OCI-LY1 (cell line): ENCODE measurements around the gene EREG.

Experiments
- H2AFZ ChIP-seq: fragments of 200-600 bp; sonication (generic), shearing (Covaris generic); 2 replicates; pipeline ENCODE4 v1.6.0; 2014; ENCODE audit warnings: antibody characterized with exemption, mild to moderate bottlenecking, low read length
- H3F3A ChIP-seq: fragments of 200-600 bp; sonication (generic), shearing (Covaris generic); 2 replicates; pipeline ENCODE4 v1.6.0; 2014; ENCODE audit warnings: mild to moderate bottlenecking, antibody characterized with exemption, low read length, moderate library complexity; ENCODE audit not compliant: insufficient read depth
- H3K27ac ChIP-seq: fragments of 200-600 bp; sonication (generic); 2 replicates; pipeline ENCODE4 v1.5.1; 2014; ENCODE audit warnings: low read length, mixed run types, mild to moderate bottlenecking, low read depth; ENCODE audit not compliant: poor library complexity, severe bottlenecking
- H3K27me3 ChIP-seq: fragments of 200-600 bp; sonication (generic); 2 replicates; pipeline ENCODE4 v1.6.0; 2014; ENCODE audit warnings: antibody characterized with exemption, mild to moderate bottlenecking, low read length, moderate library complexity; ENCODE audit not compliant: insufficient read depth
- H3K36me3 ChIP-seq: fragments of 200-600 bp; sonication (generic); 2 replicates; pipeline ENCODE4 v1.6.1; 2014; ENCODE audit warnings: mild to moderate bottlenecking, antibody characterized with exemption, low read length, moderate library complexity, mixed read lengths; ENCODE audit not compliant: insufficient read depth
- H3K4me1 ChIP-seq: fragments of 200-600 bp; sonication (generic); 2 replicates; pipeline ENCODE4 v1.5.1; 2014; ENCODE audit warnings: mild to moderate bottlenecking, low read length, moderate library complexity; ENCODE audit not compliant: insufficient read depth, severe bottlenecking
- H3K4me2 ChIP-seq: fragments of 200-600 bp; sonication (generic), shearing (Covaris generic); 2 replicates; pipeline ENCODE4 v1.6.1; 2014; ENCODE audit warnings: low read length
- H3K4me3 ChIP-seq: fragments of 200-600 bp; sonication (generic); 2 replicates; pipeline ENCODE4 v1.5.1; 2014; ENCODE audit warnings: low read length, low read depth, mild to moderate bottlenecking, mixed read lengths; ENCODE audit not compliant: poor library complexity, severe bottlenecking
- H3K79me2 ChIP-seq: fragments of 200-600 bp; shearing (Covaris generic); 2 replicates; pipeline ENCODE4 v1.6.1; 2016; ENCODE audit warnings: mixed run types, low read length, mixed read lengths; ENCODE audit not compliant: insufficient read depth
- H3K9ac ChIP-seq: fragments of 200-600 bp; sonication (generic), shearing (Covaris generic); 2 replicates; pipeline ENCODE4 v1.6.1; 2014; ENCODE audit warnings: mild to moderate bottlenecking, low read length, mixed read lengths
- H3K9me2 ChIP-seq: fragments of 200-600 bp; sonication (generic), shearing (Covaris generic); 2 replicates; pipeline ENCODE4 v1.6.1; 2014; ENCODE audit warnings: low read depth, mild to moderate bottlenecking, low read length, mixed read lengths
- H3K9me3 ChIP-seq: fragments of 200-600 bp; shearing (Covaris generic); 2 replicates; pipeline ENCODE4 v1.6.1; 2014; ENCODE audit warnings: low read length, mixed read lengths
- H4K20me1 ChIP-seq: fragments of 200-600 bp; sonication (generic), shearing (Covaris generic); 2 replicates; pipeline ENCODE4 v1.6.0; 2016; ENCODE audit warnings: mild to moderate bottlenecking, low read length; ENCODE audit not compliant: insufficient read depth
- CTCF ChIP-seq: fragments of 200-600 bp; sonication (generic), shearing (Covaris generic); IDR thresholded peaks from 2 replicates; pipeline ENCODE4 v1.5.1; 2017; ENCODE audit warnings: mild to moderate bottlenecking, antibody characterized with exemption, low read length, moderate library complexity, mixed read lengths
- EZH2 ChIP-seq: fragments of 200-600 bp; sonication (generic), shearing (Covaris generic); IDR thresholded peaks from 2 replicates; pipeline ENCODE4 v1.8.0; 2017; ENCODE audit warnings: borderline replicate concordance, mixed run types, mild to moderate bottlenecking, antibody characterized with exemption, low read length, moderate library complexity, mixed read lengths

Gene EREG

DNA sequence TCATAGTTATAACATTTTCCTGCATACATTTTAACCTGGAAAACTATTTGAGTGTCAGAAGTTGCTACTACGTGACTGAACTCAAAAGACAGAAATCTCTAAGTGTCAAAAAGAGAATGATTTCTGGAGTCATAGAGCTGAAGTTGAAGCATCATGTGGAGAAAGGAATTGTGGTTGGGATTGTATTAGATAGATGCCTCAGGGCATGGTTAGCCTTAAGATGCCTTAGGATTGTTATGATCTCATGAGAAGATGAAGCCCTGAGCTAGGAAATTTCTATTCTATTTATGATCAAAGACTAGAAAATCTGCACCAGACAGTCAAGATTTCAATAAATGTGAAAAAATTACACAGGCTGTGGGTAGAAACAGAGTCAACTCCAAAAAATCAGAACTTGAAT, 36.4 kb upstream of the EREG start:
- TF ChIP-seq CTCF (no peak), EZH2 (no peak)
- Histone ChIP-seq H3K4me2 (no peak overlapping the region), H3K27ac (no peak overlapping the region), H3K9me3 (no peaks in the 10 kb centered on the region), H2AFZ (no peak overlapping the region), H3K79me2 (no peaks in the 10 kb centered on the region), H4K20me1 (no peaks in the 10 kb centered on the region), H3F3A (no peaks in the 10 kb centered on the region), H3K9ac (no peak overlapping the region), H3K27me3 (no peaks in the 10 kb centered on the region), H3K4me1 (no peaks in the 10 kb centered on the region), H3K36me3 (no peaks in the 10 kb centered on the region), H3K9me2 (no peaks in the 10 kb centered on the region), H3K4me3 (no peak overlapping the region)

GRCh38 chr4:74329307-74329706, 35.6 kb upstream of the EREG start:
- Histone ChIP-seq H2AFZ (no peak overlapping the region), H3K9me2 (no peaks in the 10 kb centered on the region), H3K9me3 (no peaks in the 10 kb centered on the region), H3K4me2 (no peak overlapping the region), H3K27ac (no peak overlapping the region), H3K36me3 (no peaks in the 10 kb centered on the region), H3K4me3 (no peak overlapping the region), H3K27me3 (no peaks in the 10 kb centered on the region), H3F3A (no peaks in the 10 kb centered on the region), H3K4me1 (no peaks in the 10 kb centered on the region), H3K79me2 (no peaks in the 10 kb centered on the region), H4K20me1 (no peaks in the 10 kb centered on the region), H3K9ac (no peak overlapping the region)
- TF ChIP-seq CTCF: no peak
- no peak for TF ChIP-seq EZH2

GRCh38 chr4:74330295-74330750, 34.6 kb upstream of the EREG start:
- no peak overlapping the region for H2AFZ ChIP-seq
- H3F3A ChIP-seq: no peaks in the 10 kb centered on the region
- H4K20me1 ChIP-seq: no peaks in the 10 kb centered on the region
- H3K36me3 ChIP-seq: no peaks in the 10 kb centered on the region
- H3K4me1 ChIP-seq: no peaks in the 10 kb centered on the region
- H3K79me2 ChIP-seq: no peaks in the 10 kb centered on the region
- H3K9ac ChIP-seq: no peak overlapping the region
- H3K9me2 ChIP-seq: no peaks in the 10 kb centered on the region
- no peak overlapping the region for H3K27ac ChIP-seq
- H3K4me2 ChIP-seq: no peak overlapping the region
- H3K9me3 ChIP-seq: no peaks in the 10 kb centered on the region
- no peaks in the 10 kb centered on the region for H3K27me3 ChIP-seq
- no peak overlapping the region for H3K4me3 ChIP-seq
- TF ChIP-seq EZH2 (no peak), CTCF (no peak)
